GM10248 (cell line): ENCODE results near the gene NGF.

ENCODE experiments used
- CTCF ChIA-PET: fragments of 300-600 bp; sonication (Branson Sonifier 250); formaldehyde crosslinking; extraction: SDS; loops from one replicate; lab custom pipeline; 2021; ENCODE audit warnings: antibody characterized with exemption; lab: Yijun Ruan, JAX
- POLR2A ChIA-PET: fragments of 350-650 bp; sonication (Branson Sonifier 250); formaldehyde crosslinking; extraction: SDS; loops from one replicate; lab custom pipeline; 2020; ENCODE audit warnings: antibody characterized with exemption; lab: Yijun Ruan, JAX
- DNase-seq: peaks from one replicate; pipeline ENCODE4 v3.0.0; 2012; ENCODE audit errors: extremely low spot score
- TF ChIP-seq, protein P1 (sequence below): IDR thresholded peaks from 2 replicates; pipeline ENCODE4 v1.5.1; 2012; ENCODE audit warnings: mild to moderate bottlenecking, low read depth; ENCODE audit errors: extremely low read depth, missing control alignments, control extremely low read depth

NGF gene

DNA sequence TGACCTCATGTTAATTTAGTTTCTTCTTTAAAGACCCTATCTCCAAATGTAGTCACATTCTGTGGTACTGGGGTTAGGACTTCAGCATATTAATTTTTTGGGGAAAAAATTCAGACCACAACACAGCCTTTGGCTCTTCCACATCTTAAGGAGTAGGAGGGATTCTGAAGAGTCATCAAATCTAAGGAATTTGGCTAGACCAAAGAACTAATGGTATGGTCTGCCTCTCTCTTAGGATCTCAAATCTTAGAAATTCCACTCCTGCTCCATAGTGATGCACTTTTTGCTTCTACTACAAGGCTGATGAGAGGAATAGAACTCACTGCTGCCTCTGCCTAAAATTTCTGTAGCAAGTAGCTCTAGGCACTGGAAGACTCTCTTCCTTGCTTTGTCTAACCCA is 80.5 kb downstream of the NGF start:
- TF ChIP-seq, protein P1, sequence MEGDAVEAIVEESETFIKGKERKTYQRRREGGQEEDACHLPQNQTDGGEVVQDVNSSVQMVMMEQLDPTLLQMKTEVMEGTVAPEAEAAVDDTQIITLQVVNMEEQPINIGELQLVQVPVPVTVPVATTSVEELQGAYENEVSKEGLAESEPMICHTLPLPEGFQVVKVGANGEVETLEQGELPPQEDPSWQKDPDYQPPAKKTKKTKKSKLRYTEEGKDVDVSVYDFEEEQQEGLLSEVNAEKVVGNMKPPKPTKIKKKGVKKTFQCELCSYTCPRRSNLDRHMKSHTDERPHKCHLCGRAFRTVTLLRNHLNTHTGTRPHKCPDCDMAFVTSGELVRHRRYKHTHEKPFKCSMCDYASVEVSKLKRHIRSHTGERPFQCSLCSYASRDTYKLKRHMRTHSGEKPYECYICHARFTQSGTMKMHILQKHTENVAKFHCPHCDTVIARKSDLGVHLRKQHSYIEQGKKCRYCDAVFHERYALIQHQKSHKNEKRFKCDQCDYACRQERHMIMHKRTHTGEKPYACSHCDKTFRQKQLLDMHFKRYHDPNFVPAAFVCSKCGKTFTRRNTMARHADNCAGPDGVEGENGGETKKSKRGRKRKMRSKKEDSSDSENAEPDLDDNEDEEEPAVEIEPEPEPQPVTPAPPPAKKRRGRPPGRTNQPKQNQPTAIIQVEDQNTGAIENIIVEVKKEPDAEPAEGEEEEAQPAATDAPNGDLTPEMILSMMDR: no peak
- ChIA-PET POLR2A (no interaction called here), CTCF (interaction anchor here (2.2 kb wide), 1 partner anchor 10 kb away, joined by 5 read pairs; no protein-coding TSS in a partner anchor)
- DNase-seq: no peak

DNA sequence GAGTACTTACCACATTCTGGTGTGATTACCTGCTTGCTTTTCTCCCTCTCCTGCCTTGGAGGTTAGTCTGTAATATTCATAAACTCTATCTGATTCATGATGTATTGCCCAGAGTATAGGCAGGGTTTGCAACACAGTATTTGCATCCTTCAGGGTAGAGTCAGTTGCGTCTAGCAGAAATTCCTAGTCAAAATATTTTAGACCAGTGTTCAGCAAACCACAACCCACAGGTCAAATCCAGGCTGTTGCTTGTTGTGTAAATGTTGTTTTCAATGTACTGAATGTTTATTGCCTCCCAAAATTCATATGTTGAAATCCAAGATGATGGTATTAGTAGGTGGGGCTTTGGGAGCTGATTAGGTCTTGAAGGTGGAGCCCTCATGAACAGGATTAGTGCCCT is 82.9 kb downstream of the NGF start:
- CTCF ChIA-PET: no interaction called here

DNA sequence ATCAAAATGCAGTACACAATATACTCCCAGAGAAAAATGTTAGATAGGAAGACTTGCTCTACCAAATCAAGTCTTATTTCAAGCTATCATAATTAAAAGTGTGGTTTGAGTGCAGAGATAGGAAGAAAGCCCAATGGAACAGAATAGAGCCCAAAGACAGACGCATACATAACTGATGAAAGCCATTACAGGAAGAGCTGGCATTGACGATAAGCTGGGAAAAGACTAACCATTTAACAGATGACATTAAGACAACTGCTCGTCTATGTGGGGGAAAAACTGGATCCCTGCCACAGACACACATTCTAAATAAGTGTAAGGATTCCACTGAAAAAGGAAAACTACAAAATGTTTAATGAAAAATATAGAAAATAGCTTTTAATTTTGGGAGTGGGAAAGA is 85.5 kb downstream of the NGF start:
- TF ChIP-seq, protein P1: no peak
- ChIA-PET POLR2A (interaction anchor here (0.6 kb wide), 1 partner anchor 142 kb away, joined by 3 read pairs; no protein-coding TSS in a partner anchor), CTCF (no interaction called here)
- DNase-seq: no peak

More for the DNA sequence above, 82.9 kb downstream of the NGF start:
- no peak for DNase-seq
- POLR2A ChIA-PET: no interaction called here
- TF ChIP-seq, protein P1: no peak

DNA sequence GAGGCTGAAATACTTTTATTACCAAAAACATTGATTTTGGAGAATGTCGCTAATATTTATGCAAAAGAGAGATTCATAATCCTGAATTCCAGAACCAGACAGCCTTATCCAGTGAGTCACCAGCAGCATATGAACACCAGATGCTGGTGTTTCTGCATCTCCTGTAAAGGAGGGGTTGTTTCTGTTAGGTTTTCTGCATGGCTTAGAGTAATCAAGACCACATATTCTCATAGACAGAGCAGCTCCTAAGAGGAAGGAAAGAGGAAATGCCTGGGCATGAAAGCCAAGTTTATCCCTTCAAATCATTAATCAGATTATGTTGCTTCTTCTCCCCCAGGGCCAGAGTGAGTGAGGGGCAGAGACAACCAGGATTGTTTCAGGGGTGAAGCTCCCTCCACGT is 86.2 kb downstream of the NGF start:
- POLR2A ChIA-PET: interaction anchor here (0.6 kb wide), 1 partner anchor 142 kb away, joined by 3 read pairs; no protein-coding TSS in a partner anchor

DNA sequence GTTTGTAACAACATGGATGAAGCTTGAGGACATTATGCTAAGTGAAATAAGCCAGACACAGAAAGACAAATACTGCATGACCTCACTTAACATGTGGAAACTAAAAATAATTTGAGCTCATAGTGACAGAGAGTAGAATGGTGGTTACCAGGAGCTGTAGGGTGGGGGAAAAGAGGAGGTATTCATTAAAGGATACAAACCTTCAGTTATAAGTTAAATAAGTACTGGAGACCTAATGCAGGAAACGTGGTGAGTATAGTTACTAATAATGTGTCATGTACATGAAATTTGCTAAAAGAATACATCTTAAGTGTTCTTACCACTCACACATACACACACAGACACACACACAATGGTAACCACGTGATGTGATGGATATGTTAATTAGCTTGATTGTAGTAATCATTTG is 86.7 kb downstream of the NGF start:
- TF ChIP-seq, protein P1: no peak
- DNase-seq: no peak
- ChIA-PET CTCF (no interaction called here), POLR2A (no interaction called here)

More for the DNA sequence above, 86.2 kb downstream of the NGF start:
- TF ChIP-seq, protein P1: no peak
- DNase-seq: no peak
- CTCF ChIA-PET: no interaction called here

DNA sequence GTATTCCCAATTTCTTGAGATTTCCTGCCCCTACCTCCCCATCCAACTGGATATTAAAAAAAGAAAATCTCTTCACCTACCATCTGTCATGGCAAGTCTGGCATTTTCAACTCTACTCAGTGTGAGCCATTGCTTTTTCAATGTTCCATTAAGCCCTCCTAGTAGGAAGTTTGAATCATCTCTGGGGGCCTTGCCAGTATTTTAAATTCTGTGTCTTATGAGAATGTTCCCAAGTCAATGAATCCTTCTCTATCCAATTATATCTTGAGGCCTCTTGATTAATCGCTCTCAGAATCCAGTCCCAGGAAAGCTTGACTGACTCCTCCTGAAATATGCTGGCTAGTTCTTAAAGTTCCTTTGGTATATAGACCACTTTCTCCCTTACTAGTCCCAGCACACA is 91.5 kb downstream of the NGF start:
- CTCF ChIA-PET: no interaction called here
- POLR2A ChIA-PET: no interaction called here
- TF ChIP-seq, protein P1: no peak
- no peak for DNase-seq
